GM12891 (cell line): Measurements from ENCODE around the gene HMHB1.

ENCODE experiments used
- DNase-seq: peaks from one replicate; pipeline ENCODE4 v3.0.0; 2011; ENCODE audit warnings: low spot score; ENCODE audit not compliant: insufficient read length
- FAIRE-seq: peaks from 2 replicates; lab custom pipeline; 2011; peaks lifted over from hg19 to GRCh38; lab: Jason Lieb, UNC
- PAX5 ChIP-seq: IDR thresholded peaks from 2 replicates; pipeline ENCODE4 v1.6.1; 2011; ENCODE audit warnings: low read length, moderate library complexity, mild to moderate bottlenecking; ENCODE audit not compliant: insufficient read depth, severe bottlenecking
- POLR2A ChIP-seq: IDR thresholded peaks from 2 replicates; pipeline ENCODE4 v1.6.1; 2011; ENCODE audit warnings: low read depth, low read length, control low read depth
- POLR2AphosphoS5 ChIP-seq: IDR thresholded peaks from 2 replicates; pipeline ENCODE4 v1.6.1; 2011; ENCODE audit warnings: low read depth, low read length, control low read depth
- POU2F2 ChIP-seq: IDR thresholded peaks from 2 replicates; pipeline ENCODE4 v1.6.1; 2011; ENCODE audit warnings: low read depth, mild to moderate bottlenecking, control low read depth, low read length, moderate library complexity
- SPI1 ChIP-seq: IDR thresholded peaks from 2 replicates; pipeline ENCODE4 v1.6.1; 2011; ENCODE audit warnings: low read depth, low read length, control low read depth
- TAF1 ChIP-seq: IDR thresholded peaks from 2 replicates; pipeline ENCODE4 v1.6.1; 2011; ENCODE audit warnings: low read depth, low read length, control low read depth

The HMHB1 gene

DNA sequence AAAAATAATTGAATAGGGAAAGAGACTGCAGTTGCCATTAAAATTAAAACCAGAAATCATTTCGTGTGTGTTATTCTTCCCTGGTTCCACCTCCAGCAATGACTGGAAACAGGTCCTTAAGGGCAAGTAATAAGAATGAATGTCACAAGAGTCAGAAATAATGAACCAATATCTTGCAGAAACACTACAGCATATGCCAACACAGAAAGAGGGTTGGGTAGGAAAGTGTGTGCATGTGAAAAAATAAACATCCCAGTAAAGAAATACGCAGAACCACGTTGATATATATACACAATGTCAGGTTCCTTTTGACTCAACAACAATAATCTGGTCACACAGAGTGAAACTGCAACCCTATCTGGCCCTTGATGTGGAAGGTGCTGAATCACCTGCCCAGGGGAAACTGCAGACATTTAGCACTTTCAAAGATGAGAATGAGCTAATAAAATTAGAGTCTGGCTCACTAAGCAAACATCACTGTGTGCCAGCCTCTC, 15.0 kb downstream of the HMHB1 start:
- DNase-seq (no peak), FAIRE-seq (peak; percentile 94)
- TF ChIP-seq TAF1 (no peak), POU2F2 (peak; percentile 61; the same call in 1 of the 2 replicates), POLR2A (no peak)

DNA sequence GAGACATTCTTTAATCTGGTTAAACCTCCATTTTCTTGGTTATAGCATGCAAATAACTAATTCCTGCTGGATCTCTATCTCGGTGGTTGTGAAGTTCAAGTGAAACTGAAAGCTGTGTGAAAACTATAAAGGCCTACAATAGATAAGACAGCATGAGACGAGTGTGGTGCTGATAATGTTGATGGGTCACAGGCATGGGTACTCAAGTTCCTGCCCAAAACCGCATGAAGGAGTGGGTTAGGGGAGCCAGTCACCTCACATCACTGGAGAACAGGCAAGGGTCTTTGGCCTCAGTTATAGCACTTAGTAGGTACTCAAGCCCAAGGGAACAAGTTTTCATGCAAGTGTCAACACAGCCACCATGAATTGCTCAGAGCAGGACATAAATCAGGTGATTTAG, 16.7 kb downstream of the HMHB1 start:
- FAIRE-seq, result peak; percentile 91
- no peak for DNase-seq
- TF ChIP-seq SPI1, result no peak
- TF ChIP-seq TAF1, result no peak
- no peak for TF ChIP-seq POLR2AphosphoS5
- TF ChIP-seq PAX5, result no peak
- TF ChIP-seq POLR2A, result no peak
- TF ChIP-seq POU2F2, result no peak

DNA sequence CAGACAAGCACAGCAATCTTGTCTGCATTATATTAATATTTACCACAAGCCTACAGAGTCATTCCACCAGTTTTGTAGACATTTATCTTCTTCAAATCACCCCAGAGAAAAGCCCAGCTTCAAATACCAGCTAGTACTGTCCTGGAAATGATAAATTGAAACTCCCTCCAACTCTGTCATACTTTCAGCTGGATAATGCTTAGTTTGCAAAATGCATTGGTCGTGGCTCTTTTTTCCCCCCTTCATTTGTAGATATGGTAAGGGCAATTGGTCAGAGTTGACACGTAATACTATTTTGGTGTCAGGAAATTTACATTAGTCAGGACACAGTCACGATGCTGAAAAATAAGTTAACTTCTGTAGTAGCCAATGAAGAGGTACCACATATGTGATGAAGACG, 21.2 kb downstream of the HMHB1 start:
- DNase-seq (no peak), FAIRE-seq (no peak)
- TF ChIP-seq TAF1, result no peak

DNA sequence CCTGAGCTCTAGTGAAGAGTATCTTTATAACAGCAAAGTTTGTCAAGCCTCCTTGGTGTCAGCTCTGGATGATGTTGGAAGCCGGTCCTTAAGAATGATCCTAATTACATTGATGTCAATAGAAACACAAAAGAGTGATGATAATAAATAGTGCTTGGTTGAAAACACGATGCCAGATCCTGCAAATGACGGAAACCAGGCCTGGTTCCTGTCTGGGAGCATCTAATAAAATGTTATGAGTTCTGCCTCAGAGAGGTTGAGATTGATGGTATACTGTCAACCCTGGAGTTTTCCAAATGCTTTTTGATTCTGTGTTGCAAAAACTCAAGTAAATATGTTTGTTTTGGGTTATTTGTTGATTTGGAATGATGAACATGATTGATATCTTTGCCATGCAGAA, 23.3 kb downstream of the HMHB1 start:
- no peak for DNase-seq
- FAIRE-seq, result no peak
- no peak for TF ChIP-seq TAF1
- TF ChIP-seq POU2F2, result no peak
- no peak for TF ChIP-seq PAX5
- TF ChIP-seq POLR2AphosphoS5, result no peak
- no peak for TF ChIP-seq SPI1
- TF ChIP-seq POLR2A, result no peak

DNA sequence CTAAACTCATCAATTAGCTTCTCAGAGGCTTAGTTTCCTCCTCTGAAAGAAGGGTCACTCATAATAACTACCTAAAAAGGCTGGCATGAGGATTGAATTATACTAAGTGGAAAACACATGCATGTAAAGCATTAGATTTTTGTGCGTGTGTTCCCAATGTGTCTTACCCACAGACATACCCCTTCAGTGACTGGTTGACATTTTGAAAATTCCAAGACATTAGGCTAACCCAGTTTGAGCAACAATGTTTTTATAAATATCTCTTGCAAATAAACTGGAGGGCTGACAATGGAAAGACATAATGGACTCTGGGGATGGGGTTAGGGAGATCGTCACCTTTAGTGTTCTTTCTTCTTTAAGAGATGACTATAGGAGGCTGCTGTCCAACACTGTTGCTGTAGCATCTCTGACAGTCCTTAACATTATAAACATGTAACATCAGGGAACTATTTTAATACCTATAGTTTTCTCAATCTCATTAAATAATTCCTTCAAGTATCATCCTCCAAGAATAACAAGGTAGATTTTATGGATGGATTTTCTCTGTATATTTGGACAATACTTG, 24.3 kb downstream of the HMHB1 start:
- DNase-seq, result no peak
- FAIRE-seq, result no peak
- TF ChIP-seq TAF1 (no peak), POLR2A (no peak), PAX5 (no peak), SPI1 (no peak), POU2F2 (no peak), POLR2AphosphoS5 (no peak)

DNA sequence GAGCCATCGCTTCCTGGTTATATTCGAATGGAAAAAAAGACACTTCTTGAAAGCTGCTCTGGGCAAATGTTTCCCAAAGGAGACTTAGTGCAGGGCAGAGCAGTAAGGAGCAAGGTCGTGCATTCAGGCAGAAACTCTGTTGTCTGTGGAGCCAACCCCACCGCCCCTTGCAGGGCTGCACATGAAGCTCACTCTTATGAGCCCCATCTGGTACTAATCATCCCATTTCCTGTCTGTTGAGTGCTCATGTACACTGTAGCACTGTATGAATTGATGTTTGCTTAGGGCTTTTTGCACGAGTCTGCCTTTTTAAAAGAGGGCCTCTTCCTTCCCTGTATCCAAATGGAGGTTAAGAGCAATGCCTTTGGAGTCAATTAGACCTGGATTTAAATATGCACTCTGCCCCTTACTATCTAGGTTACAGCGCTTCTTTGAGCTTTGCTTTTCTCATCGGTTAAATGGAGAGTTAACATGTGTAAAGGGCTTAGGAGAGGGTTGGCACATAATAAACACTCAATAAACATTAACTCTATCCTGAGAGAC, 25.4 kb downstream of the HMHB1 start:
- DNase-seq, result no peak
- FAIRE-seq, result no peak
- TF ChIP-seq SPI1, result no peak
- TF ChIP-seq POU2F2, result no peak
- TF ChIP-seq POLR2A, result no peak
- TF ChIP-seq PAX5, result no peak

DNA sequence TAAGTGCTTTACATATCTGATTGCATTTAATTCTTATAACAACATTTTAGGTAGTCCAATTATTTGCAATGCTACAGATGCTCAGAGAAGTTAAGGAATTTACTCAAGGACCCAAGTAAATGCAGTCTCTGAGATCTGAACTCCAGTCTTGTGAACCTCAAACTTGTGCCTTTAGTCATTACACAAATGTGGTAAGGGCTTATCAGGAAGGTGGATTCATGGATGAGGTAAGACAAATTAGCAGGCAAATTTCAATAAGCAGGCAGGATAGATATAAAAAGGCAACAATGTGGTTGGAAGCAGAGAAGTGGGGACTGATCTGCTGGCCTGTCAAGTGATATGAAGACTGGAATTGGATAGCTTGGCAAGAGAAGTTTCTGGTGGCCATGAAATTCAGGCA, 29.5 kb downstream of the HMHB1 start:
- TF ChIP-seq POLR2A, result no peak
- no peak for TF ChIP-seq SPI1
- no peak for TF ChIP-seq PAX5
- TF ChIP-seq TAF1, result no peak
- no peak for TF ChIP-seq POU2F2
- no peak for TF ChIP-seq POLR2AphosphoS5
- DNase-seq (no peak), FAIRE-seq (no peak)

DNA sequence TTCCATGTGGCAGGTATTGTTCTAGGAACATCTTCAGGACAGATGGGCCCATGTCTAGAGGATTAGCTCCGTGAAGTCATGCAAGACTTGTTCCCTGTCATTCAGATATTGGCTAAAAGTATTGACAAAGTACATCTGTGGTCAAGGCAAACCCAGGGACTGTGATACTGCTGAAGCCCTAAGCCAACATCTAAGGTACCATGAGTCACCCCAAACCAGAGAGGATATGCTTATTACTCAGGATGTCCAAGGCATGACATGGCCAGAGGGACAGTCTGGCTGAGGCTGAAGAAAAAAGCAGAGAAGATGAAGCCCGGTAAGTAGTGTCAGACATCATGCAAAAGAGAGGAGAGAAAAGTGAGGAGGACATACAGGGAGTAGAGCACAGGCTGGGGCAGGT, 31.0 kb downstream of the HMHB1 start:
- DNase-seq, result no peak
- FAIRE-seq, result no peak

DNA sequence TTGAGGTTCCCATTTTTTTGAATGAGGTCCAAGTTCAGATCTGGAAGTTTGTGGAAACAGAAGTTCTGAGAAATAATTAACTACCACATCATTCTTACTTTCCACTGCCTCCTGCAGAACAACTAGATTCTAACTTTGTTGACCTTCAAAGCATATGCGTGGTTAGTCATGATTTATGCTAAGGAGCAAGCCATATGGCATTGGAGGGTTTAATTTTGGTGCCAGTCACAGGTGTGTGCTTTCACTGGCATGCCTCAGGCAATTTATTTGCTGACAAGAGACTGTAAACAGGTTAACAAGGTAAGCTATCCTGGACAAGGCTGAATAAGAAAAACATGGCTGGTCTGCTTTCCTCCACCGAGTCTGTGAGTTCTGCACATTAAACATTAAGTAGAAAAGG, 31.5 kb downstream of the HMHB1 start:
- FAIRE-seq (no peak), DNase-seq (no peak)
- TF ChIP-seq POLR2A (no peak), SPI1 (no peak), POLR2AphosphoS5 (no peak), PAX5 (no peak), TAF1 (no peak), POU2F2 (no peak)

More for the DNA sequence above, 31.0 kb downstream of the HMHB1 start:
- TF ChIP-seq SPI1 (no peak), POLR2A (no peak), POU2F2 (no peak)

DNA sequence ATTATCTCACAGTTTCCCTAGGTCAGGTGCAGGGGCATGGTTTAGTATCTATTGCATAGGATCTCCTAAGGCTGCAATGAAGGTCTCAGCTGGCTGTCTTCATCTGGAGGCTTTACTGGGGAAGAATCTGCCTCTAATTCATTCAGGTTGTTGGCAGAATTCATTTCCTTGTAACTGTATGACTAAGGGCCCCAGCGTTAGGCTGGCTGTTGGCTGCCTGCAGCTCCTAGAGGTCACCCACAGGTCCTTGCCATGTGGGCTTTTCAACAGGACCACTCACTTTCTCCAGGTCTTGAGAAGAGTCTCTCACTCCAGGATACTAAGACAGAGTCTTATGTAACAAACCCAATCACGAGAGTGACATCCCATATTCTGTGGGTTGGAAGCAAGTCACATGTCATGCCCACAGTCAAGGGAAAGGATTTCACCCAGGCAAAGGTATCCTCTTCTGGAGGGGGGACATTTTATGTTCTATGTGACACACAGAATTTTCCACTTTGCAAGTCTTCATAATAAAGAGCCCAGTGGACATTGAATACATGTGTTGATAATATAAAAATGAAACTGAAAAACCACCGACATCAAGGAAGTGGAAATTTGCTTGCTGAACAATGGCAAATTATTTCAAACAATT, 38.2 kb downstream of the HMHB1 start:
- peak; percentile 71 for FAIRE-seq
- no peak for TF ChIP-seq TAF1
- TF ChIP-seq POU2F2, result no peak
- no peak for TF ChIP-seq PAX5
- no peak for TF ChIP-seq POLR2A
- no peak for TF ChIP-seq POLR2AphosphoS5
- TF ChIP-seq SPI1, result no peak
- no peak for DNase-seq
